H1 (cell line): ENCODE measurements around the gene GSTM3. TPM values are rescaled to one million over a fixed set of nuclear protein-coding genes. Genes with fewer than 3 reads are reported as not detected.

Experiments used
- CTCF ChIA-PET: fragments of 300-600 bp; sonication (Branson Sonifier 250); formaldehyde crosslinking; loops from one replicate; lab custom pipeline; 2021; ENCODE audit not compliant: partially characterized antibody; lab: Charles Lee
- POLR2A ChIA-PET: fragments of 300-600 bp; sonication (Branson Sonifier 250); formaldehyde crosslinking; loops from one replicate; lab custom pipeline; 2021; ENCODE audit warnings: inconsistent platforms; ENCODE audit not compliant: partially characterized antibody; lab: Charles Lee
- DNase-seq, 2 experiments: peaks; one replicate each; pipeline versions ENCODE4 v3.0.0 to v3.0.0-alpha.2; 2010 to 2022; ENCODE audit warnings: low spot score in 2 of 2, low read depth in 1 of 2, mixed read lengths in 1 of 2
- FAIRE-seq: peaks from 2 replicates; lab custom pipeline; 2011; peaks lifted over from hg19 to GRCh38; lab: Jason Lieb, UNC
- H2AFZ ChIP-seq: 2 replicates; pipeline ENCODE4 v1.8.1; 2012; ENCODE audit warnings: low read length, inconsistent platforms
- H2AK5ac ChIP-seq: 2 replicates; pipeline ENCODE4 v1.6.1; 2013; ENCODE audit warnings: low read depth, low read length
- H2BK120ac ChIP-seq: replicated peaks from 2 replicates; pipeline ENCODE3; 2013; ENCODE audit warnings: low read depth, low read length, inconsistent platforms
- H2BK12ac ChIP-seq: 2 replicates; pipeline ENCODE4 v1.6.1; 2013; ENCODE audit warnings: low read depth, low read length
- H2BK15ac ChIP-seq: 2 replicates; pipeline ENCODE4 v1.6.1; 2013; ENCODE audit warnings: low read length
- H2BK20ac ChIP-seq: 2 replicates; pipeline ENCODE4 v1.6.1; 2013; ENCODE audit warnings: low read length
- H2BK5ac ChIP-seq: 2 replicates; pipeline ENCODE4 v1.6.1; 2013; ENCODE audit warnings: low read depth, low read length
- H3K14ac ChIP-seq: 2 replicates; pipeline ENCODE4 v1.6.1; 2013; ENCODE audit warnings: inconsistent platforms; ENCODE audit not compliant: insufficient read length
- H3K18ac ChIP-seq: 2 replicates; pipeline ENCODE4 v1.6.1; 2013; ENCODE audit warnings: low read length; ENCODE audit errors: extremely low read depth
- H3K23ac ChIP-seq: 2 replicates; pipeline ENCODE4 v1.6.1; 2013; ENCODE audit warnings: inconsistent platforms; ENCODE audit not compliant: insufficient read length
- H3K23me2 ChIP-seq: 2 replicates; pipeline ENCODE4 v1.6.1; 2013; ENCODE audit warnings: low read depth, low read length
- H3K27ac ChIP-seq: 2 replicates; pipeline ENCODE4 v1.6.1; 2011; ENCODE audit warnings: low read depth, low read length, inconsistent platforms
- H3K27me3 ChIP-seq, 4 experiments: replicated peaks in 1 of 4; 1 replicate in 1 of 4; 2 replicates in 3 of 4; pipeline versions ENCODE4 v1.6.1 to v1.8.1; 2011 to 2013; ENCODE audit warnings: low read length in 3 of 4, mild to moderate bottlenecking in 3 of 4, inconsistent platforms in 2 of 4, mixed read lengths in 2 of 4, moderate library complexity in 1 of 4; ENCODE audit not compliant: control insufficient read depth in 3 of 4, insufficient read depth in 3 of 4; ENCODE audit errors: extremely low read depth in 1 of 4
- H3K36me3 ChIP-seq, 4 experiments: 2 replicates each; pipeline versions ENCODE4 v1.6.1 to v1.8.1; 2011 to 2013; ENCODE audit warnings: mild to moderate bottlenecking in 4 of 4, low read length in 3 of 4, moderate library complexity in 2 of 4, control low read depth in 1 of 4, inconsistent platforms in 1 of 4; ENCODE audit not compliant: insufficient read depth in 4 of 4, control insufficient read depth in 2 of 4
- H3K4ac ChIP-seq: replicated peaks from 2 replicates; pipeline ENCODE3; 2013; ENCODE audit warnings: low read length, low read depth, mixed read lengths, inconsistent platforms; ENCODE audit not compliant: insufficient read length
- H3K4me1 ChIP-seq, 4 experiments: replicated peaks in 1 of 4; 1 replicate in 1 of 4; 2 replicates in 3 of 4; pipeline versions ENCODE4 v1.6.1 to v1.8.1; 2011 to 2013; ENCODE audit warnings: low read length in 3 of 4, inconsistent platforms in 2 of 4, mixed read lengths in 1 of 4; ENCODE audit not compliant: insufficient read depth in 4 of 4, control insufficient read depth in 3 of 4
- H3K4me2 ChIP-seq, 2 experiments: 2 replicates each; pipeline versions ENCODE4 v1.6.1 to v1.8.1; 2011 to 2013; ENCODE audit warnings: low read depth in 2 of 2, low read length in 2 of 2, control low read depth in 1 of 2, inconsistent platforms in 1 of 2, mild to moderate bottlenecking in 1 of 2; ENCODE audit not compliant: insufficient read depth in 1 of 2
- H3K4me3 ChIP-seq, 4 experiments: fragments of 200-600, 300-600 bp in 1 of 4; sonication (generic), shearing (Covaris generic), sonication (Bioruptor Twin) in 1 of 4; 2 replicates each; pipeline versions ENCODE4 v1.5.1 to v1.8.1; 2011 to 2016; ENCODE audit warnings: low read length in 4 of 4, low read depth in 3 of 4, control low read depth in 2 of 4, inconsistent platforms in 2 of 4, mild to moderate bottlenecking in 2 of 4, mixed read lengths in 1 of 4, moderate library complexity in 1 of 4; ENCODE audit not compliant: insufficient read depth in 2 of 4; ENCODE audit errors: extremely low read depth in 1 of 4
- H3K56ac ChIP-seq: replicated peaks from 2 replicates; pipeline ENCODE3; 2013; ENCODE audit warnings: low read depth, mild to moderate bottlenecking, mixed read lengths, low read length, inconsistent platforms; ENCODE audit not compliant: insufficient read length
- H3K79me1 ChIP-seq: 2 replicates; pipeline ENCODE4 v1.6.1; 2013; ENCODE audit warnings: low read depth, low read length, control low read depth
- H3K79me2 ChIP-seq, 2 experiments: 2 replicates each; pipeline versions ENCODE4 v1.6.1 to v1.8.1; 2012 to 2013; ENCODE audit warnings: low read length in 2 of 2, mild to moderate bottlenecking in 2 of 2, inconsistent platforms in 1 of 2; ENCODE audit not compliant: insufficient read depth in 2 of 2, control insufficient read depth in 1 of 2
- H3K9ac ChIP-seq, 4 experiments: replicated peaks in 1 of 4; 1 replicate in 1 of 4; 2 replicates in 3 of 4; pipeline versions ENCODE4 v1.6.1 to v1.8.1; 2011 to 2013; ENCODE audit warnings: low read depth in 3 of 4, low read length in 3 of 4, control low read depth in 2 of 4, mild to moderate bottlenecking in 2 of 4, moderate library complexity in 2 of 4, inconsistent platforms in 1 of 4; ENCODE audit errors: extremely low read depth in 1 of 4
- H3K9me3 ChIP-seq, 2 experiments: 2 replicates each; pipeline versions ENCODE4 v1.6.1 to v1.8.1; 2012 to 2013; ENCODE audit warnings: mild to moderate bottlenecking in 2 of 2, moderate library complexity in 2 of 2, control low read depth in 1 of 2, inconsistent platforms in 1 of 2, low read depth in 1 of 2, low read length in 1 of 2, mixed read lengths in 1 of 2; ENCODE audit not compliant: insufficient read depth in 2 of 2
- H4K20me1 ChIP-seq, 2 experiments: replicated peaks in 1 of 2; 2 replicates each; pipeline versions ENCODE3 to v1.8.1; 2011 to 2013; ENCODE audit warnings: inconsistent platforms in 2 of 2, low read length in 2 of 2, mild to moderate bottlenecking in 1 of 2; ENCODE audit not compliant: insufficient read depth in 2 of 2, control insufficient read depth in 1 of 2
- H4K5ac ChIP-seq: 2 replicates; pipeline ENCODE4 v1.6.1; 2013; ENCODE audit warnings: low read length, low read depth, mixed read lengths, inconsistent platforms; ENCODE audit not compliant: insufficient read length
- H4K8ac ChIP-seq: 2 replicates; pipeline ENCODE4 v1.8.0; 2013; ENCODE audit warnings: mild to moderate bottlenecking, moderate library complexity, low read length, inconsistent platforms; ENCODE audit not compliant: insufficient read depth; ENCODE audit errors: extremely low read depth
- H4K91ac ChIP-seq: replicated peaks from 2 replicates; pipeline ENCODE3; 2013; ENCODE audit warnings: low read length, mixed read lengths, inconsistent platforms; ENCODE audit not compliant: insufficient read length
- CREB1 ChIP-seq: IDR thresholded peaks from 2 replicates; pipeline ENCODE4 v1.6.1; 2012; ENCODE audit warnings: inconsistent platforms
- MAFK ChIP-seq: IDR thresholded peaks from 2 replicates; pipeline ENCODE4 v1.6.1; 2012; ENCODE audit warnings: low read depth, mild to moderate bottlenecking, improper control_type of control experiment, low read length
- RNF2 ChIP-seq: fragments of 200-900, 300-1000 bp; sonication (generic); IDR thresholded peaks from 2 replicates; pipeline ENCODE4 v1.7.1; 2016; ENCODE audit warnings: borderline replicate concordance, low read depth, mild to moderate bottlenecking, antibody characterized with exemption, low read length; ENCODE audit not compliant: poor library complexity, severe bottlenecking; ENCODE audit errors: missing control alignments
- YY1 ChIP-seq: IDR thresholded peaks from 2 replicates; pipeline ENCODE4 v1.6.1; 2011; ENCODE audit warnings: low read depth, mild to moderate bottlenecking, low read length
- WGBS, 2 experiments: shearing (Covaris generic) in 1 of 2; methylation state at CpG; one replicate each; pipeline versions ENCODE4 v1.1.6 to v1.1.7; 2013 to 2015; ENCODE audit warnings: low lambda C conversion rate in 2 of 2, mixed read lengths in 2 of 2, inconsistent platforms in 1 of 2, low coverage in 1 of 2, missing lambda C conversion rate in 1 of 2; ENCODE audit not compliant: insufficient replicate concordance in 2 of 2, insufficient coverage in 1 of 2, insufficient read length in 1 of 2; ENCODE audit errors: extremely low coverage in 1 of 2, missing lambda C conversion rate in 1 of 2; 5-methylcytosine and 5-hydroxymethylcytosine counted together
- polyA plus RNA-seq, 7 experiments: library from polyadenylated mRNA; depleted of rRNA in 3 of 7; stranded (reverse) in 5 of 7; unstranded in 2 of 7; fragments of >200 nt in 5 of 7; fragments of 200-250 nt in 2 of 7; gene quantifications; 1 replicate in 5 of 7; 2 replicates in 1 of 7; 4 replicates in 1 of 7; pipeline versions ENCODE4 v1.2.1 to v1.2.3, GENCODE V29; 2011 to 2013; ENCODE audit warnings: missing spikeins in 2 of 7, mixed read lengths in 2 of 7
- total RNA-seq: library from RNA; stranded (reverse); fragmentation: NEBNext Ultra II Directional; extraction: Animal tissue kit (Norgen Biotek cat#: 25700); gene quantifications from 2 replicates; pipeline ENCODE4 v1.2.1, GENCODE V29; 2021

Gene GSTM3
- total and polyA plus RNA-seq, 2 of the 8 experiments (the other 6 are each of a cell fraction or from before 2014, with no cell fraction given): 2.2 to 5.1 TPM

DNA sequence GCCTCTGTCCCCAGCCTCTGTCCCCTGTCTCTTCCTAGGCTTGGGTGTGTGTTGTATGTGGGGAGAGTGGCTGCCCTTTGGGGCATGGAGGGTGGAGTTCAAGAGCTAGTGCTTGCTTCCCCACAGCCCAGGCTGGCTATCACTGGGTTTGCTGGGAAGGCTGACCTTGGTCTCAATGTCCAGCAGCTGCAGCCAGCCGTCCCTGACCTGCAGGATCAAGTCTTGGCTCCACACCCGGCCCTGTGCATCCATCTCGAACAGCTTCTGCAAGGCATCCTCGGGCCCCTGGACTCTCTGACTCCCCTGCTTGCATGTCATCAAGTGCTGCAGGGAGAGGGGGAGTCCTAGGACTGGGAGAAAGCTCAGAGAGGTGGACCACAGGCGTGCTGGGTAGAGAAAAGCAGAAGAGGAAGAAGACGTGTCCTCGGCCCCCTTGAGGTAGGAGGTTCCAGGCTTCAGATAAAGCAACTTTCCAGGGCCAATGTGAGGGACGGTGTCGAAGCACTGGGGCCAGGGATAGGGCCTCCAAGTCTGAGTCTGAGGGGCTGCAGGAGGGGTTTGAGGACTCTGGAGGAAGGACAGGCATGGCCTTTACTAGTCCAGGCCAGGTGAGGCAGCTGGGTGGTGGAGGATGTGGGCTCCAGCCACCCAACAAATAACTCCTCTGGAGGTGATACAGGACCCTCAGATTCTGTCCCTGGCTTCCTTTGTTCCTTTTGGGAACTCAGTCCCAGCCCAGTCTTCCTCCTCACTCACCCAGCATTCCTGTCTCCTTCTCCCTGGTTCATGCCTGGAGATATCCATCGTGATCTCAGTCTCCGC, 18.9 kb upstream of the GSTM3 start:
- Histone ChIP-seq H3K56ac (no peak overlapping the region), H2AK5ac (no peak overlapping the region), H4K91ac (no peak overlapping the region), H4K20me1 (no peaks in the 10 kb centered on the region), H2BK12ac (no peak overlapping the region), H3K23me2 (no peaks in the 10 kb centered on the region), H3K9me3 (no peaks in the 10 kb centered on the region), H3K79me2 (no peaks in the 10 kb centered on the region), H2AFZ (no peak overlapping the region), H3K27ac (no peak overlapping the region), H3K79me1 (no peaks in the 10 kb centered on the region), H3K4me1 (no peaks in the 10 kb centered on the region; a peak in 1 of 7 replicates), H2BK5ac (no peak overlapping the region), H4K5ac (no peak overlapping the region), H2BK120ac (no peak overlapping the region), H4K8ac (peak overlapping the region; percentile 14; the same call in 1 of the 2 replicates), H2BK20ac (no peak overlapping the region), H3K4me2 (no peak overlapping the region), H2BK15ac (no peak overlapping the region), H3K27me3 (no peaks in the 10 kb centered on the region), H3K9ac (no peak overlapping the region), H3K18ac (no peak overlapping the region), H3K36me3 (no peaks in the 10 kb centered on the region), H3K14ac (no peak overlapping the region), H3K4me3 (no peak overlapping the region), H3K4ac (no peak overlapping the region), H3K23ac (no peak overlapping the region)
- 93% methylated on average over 11 of the region's 11 CpGs; no CpG with 5 or more reads in 1 of the 2 experiments for WGBS, 2 experiments
- POLR2A ChIA-PET: interaction anchor here (1.0 kb wide), 1 partner anchor 152 kb away, joined by 3 read pairs; no protein-coding TSS in a partner anchor
- peak in 1 of 2 experiments; percentile 35 for DNase-seq
- CTCF ChIA-PET: interaction anchor here (0.6 to 2.3 kb wide), 13 partner anchors 10 to 329 kb away, joined by 3 to 9 read pairs (median 4); no protein-coding TSS in a partner anchor
- no peak for TF ChIP-seq YY1
- TF ChIP-seq RNF2: no peak
- no peak for TF ChIP-seq MAFK
- no peak for TF ChIP-seq CREB1
- no peak for FAIRE-seq
